Activated B cell treated with CpG ODN at 0.5 μM for 24 hours (primary cell): Measurements from ENCODE around the gene GHRL. TPM values are rescaled to one million over a fixed set of nuclear protein-coding genes. Genes with fewer than 3 reads are reported as not detected.

Experiments
- ATAC-seq: fragments of 200-7000 bp; cut with Tn5 transposase; one replicate; pipeline ENCODE4 v1.10.0; 2021; ENCODE audit warnings: low read depth, mild to moderate bottlenecking, moderate library complexity
- CTCF ChIA-PET: fragments of 350-600 bp; sonication (Branson Sonifier 250); formaldehyde crosslinking; loops from one replicate; lab custom pipeline; 2021; ENCODE audit warnings: antibody characterized with exemption; lab: Charles Lee
- POLR2A ChIA-PET: fragments of 350-600 bp; sonication (Branson Sonifier 250); formaldehyde crosslinking; loops from one replicate; lab custom pipeline; 2021; ENCODE audit warnings: antibody characterized with exemption; lab: Charles Lee
- DNase-seq: peaks from one replicate; pipeline ENCODE4 v3.0.0; 2022
- H3K27ac Mint-ChIP-seq: one replicate; pipeline ENCODE4 v1.8.0; 2020; ENCODE audit warnings: mixed read lengths
- H3K27me3 Mint-ChIP-seq: one replicate; pipeline ENCODE4 v1.8.0; 2021; ENCODE audit warnings: mixed read lengths
- H3K36me3 Mint-ChIP-seq: one replicate; pipeline ENCODE4 v1.8.0; 2021; ENCODE audit warnings: low read depth, mixed read lengths
- H3K4me1 Mint-ChIP-seq: one replicate; pipeline ENCODE4 v1.8.0; 2021; ENCODE audit warnings: mixed read lengths
- H3K4me3 Mint-ChIP-seq: one replicate; pipeline ENCODE4 v1.8.0; 2020; ENCODE audit warnings: mild to moderate bottlenecking, mixed read lengths
- H3K9me3 Mint-ChIP-seq: one replicate; pipeline ENCODE4 v1.8.0; 2020; ENCODE audit warnings: mixed read lengths
- intact Hi-C: fragments of 100-400 bp; cut with micrococcal nuclease; formaldehyde crosslinking; loops from one replicate; pipeline ENCODE4 v1.15.1; 2024
- total RNA-seq: library from RNA; stranded (reverse); gene quantifications from 2 replicates; pipeline ENCODE4 v1.2.3, GENCODE V29; 2022
- TF ChIP-seq, protein P1 (sequence below): fragments of 200-600 bp; IDR thresholded peaks from one replicate; pipeline ENCODE4 v1.8.0; 2022; ENCODE audit warnings: antibody characterized with exemption, mild to moderate bottlenecking

GHRL gene
- total RNA-seq, 1 donor from 2014 or later = 2.8 TPM

DNA sequence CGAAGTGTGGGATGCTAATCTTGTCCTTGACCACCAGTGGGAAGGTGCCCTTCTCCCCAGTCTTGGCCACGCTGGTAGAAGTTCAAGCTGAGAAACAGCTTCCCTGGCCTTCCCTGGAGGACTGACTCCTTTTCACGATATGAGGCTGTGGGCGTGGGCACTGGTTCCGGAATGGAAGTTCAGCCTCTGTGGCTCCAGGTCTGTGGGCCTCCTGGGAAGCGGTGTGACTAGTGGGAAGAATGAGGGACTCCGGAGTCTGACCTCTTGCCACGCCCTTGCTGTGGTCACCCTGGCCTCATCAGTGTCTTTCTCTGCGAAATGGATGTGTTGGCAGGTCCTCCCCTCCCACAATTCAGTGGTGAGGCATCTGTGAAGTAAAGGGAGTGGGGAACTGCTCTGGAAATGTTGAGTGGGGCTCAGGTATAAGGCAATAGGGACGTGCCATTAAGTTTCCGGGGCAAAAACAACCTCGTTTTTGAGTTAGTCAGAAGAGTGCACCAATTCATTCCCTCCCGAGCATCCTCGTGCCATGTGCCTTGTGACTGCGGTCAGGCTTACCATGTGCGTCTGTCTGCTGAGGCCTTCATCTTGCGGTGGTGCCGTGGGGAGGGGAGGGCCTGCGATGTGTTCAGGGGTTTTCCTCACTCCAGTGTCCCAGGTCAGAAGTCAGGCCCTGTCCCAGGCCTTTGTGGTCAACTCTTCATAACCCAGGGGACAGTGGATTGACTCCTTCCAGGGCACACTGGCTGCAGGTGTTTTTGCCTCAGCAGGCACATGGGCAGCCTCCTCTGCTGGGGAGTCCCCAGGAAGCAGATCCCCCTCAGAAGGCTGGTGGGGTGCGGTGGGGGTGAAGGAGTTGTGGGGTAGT, 40.0 kb upstream of the GHRL start:
- TF ChIP-seq, protein P1, sequence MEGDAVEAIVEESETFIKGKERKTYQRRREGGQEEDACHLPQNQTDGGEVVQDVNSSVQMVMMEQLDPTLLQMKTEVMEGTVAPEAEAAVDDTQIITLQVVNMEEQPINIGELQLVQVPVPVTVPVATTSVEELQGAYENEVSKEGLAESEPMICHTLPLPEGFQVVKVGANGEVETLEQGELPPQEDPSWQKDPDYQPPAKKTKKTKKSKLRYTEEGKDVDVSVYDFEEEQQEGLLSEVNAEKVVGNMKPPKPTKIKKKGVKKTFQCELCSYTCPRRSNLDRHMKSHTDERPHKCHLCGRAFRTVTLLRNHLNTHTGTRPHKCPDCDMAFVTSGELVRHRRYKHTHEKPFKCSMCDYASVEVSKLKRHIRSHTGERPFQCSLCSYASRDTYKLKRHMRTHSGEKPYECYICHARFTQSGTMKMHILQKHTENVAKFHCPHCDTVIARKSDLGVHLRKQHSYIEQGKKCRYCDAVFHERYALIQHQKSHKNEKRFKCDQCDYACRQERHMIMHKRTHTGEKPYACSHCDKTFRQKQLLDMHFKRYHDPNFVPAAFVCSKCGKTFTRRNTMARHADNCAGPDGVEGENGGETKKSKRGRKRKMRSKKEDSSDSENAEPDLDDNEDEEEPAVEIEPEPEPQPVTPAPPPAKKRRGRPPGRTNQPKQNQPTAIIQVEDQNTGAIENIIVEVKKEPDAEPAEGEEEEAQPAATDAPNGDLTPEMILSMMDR = no peak
- H3K27ac Mint-ChIP-seq = no peak overlapping the region

DNA sequence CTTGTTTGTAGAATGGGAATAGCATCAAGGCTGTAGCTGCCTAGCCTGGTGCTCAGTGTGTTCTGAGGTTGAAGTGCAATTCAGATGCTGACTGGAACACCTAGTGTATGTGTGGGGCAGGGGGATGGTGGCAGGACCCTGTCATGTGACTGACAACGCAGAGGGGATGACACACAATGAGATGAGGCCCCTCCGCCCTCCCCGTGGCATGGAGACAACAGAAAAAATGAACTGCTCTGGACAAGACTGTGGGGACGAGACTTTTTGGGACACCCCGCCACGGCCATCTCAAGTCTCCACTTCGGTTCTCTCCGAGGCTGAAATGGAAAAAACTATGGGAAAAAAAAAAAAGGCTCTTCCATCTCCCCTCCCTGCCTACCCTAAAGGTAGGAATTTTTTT, 38.6 kb upstream of the GHRL start:
- no peak for ATAC-seq
- H3K27ac Mint-ChIP-seq = no peak overlapping the region
- CTCF ChIA-PET = no interaction called here
- H3K27me3 Mint-ChIP-seq = peaks cover 23% of the 10 kb centered on the region
- H3K9me3 Mint-ChIP-seq = no peaks in the 10 kb centered on the region
- H3K36me3 Mint-ChIP-seq = no peaks in the 10 kb centered on the region
- POLR2A ChIA-PET = no interaction called here
- intact Hi-C loops = no loop called here
- H3K4me1 Mint-ChIP-seq = peaks cover 23% of the 10 kb centered on the region
- TF ChIP-seq, protein P1 = no peak
- no peak overlapping the region for H3K4me3 Mint-ChIP-seq
- DNase-seq = no peak

More for the DNA sequence above, 40.0 kb upstream of the GHRL start:
- ChIA-PET CTCF (no interaction called here), POLR2A (no interaction called here)
- Mint-ChIP-seq H3K4me3 (no peak overlapping the region), H3K4me1 (peaks cover 23% of the 10 kb centered on the region), H3K27me3 (peaks cover 15% of the 10 kb centered on the region), H3K36me3 (no peaks in the 10 kb centered on the region), H3K9me3 (no peaks in the 10 kb centered on the region)
- intact Hi-C loops = no loop called here
- ATAC-seq (peak; percentile 37), DNase-seq (no peak)

DNA sequence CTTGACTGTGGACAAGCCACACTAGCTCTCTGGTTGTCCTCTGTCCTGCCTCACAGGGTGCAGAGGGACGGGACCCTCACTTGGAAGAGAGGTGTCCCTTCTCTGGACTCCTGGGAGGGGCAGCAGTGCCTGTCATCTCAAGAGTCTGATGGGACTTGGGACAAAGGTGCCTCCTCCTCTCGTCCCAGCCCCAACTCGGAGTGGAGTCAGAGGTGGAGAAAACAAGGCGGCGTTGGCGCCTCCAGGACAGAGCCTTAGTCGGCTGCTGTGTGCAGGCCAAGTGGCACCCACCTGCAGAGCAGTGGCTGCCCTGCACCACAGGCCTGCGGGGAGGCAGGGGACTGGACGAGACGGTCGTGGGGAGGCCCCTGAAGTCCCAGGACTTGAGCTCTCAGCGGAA, 37.6 kb upstream of the GHRL start:
- intact Hi-C loops = no loop called here
- H3K27me3 Mint-ChIP-seq = peaks cover 27% of the 10 kb centered on the region
- no peak overlapping the region for H3K27ac Mint-ChIP-seq
- ChIA-PET POLR2A (no interaction called here), CTCF (no interaction called here)
- H3K4me3 Mint-ChIP-seq = no peak overlapping the region
- DNase-seq (no peak), ATAC-seq (no peak)
- no peaks in the 10 kb centered on the region for H3K36me3 Mint-ChIP-seq
- no peaks in the 10 kb centered on the region for H3K9me3 Mint-ChIP-seq
- H3K4me1 Mint-ChIP-seq = peaks cover 23% of the 10 kb centered on the region
- TF ChIP-seq, protein P1 = no peak

DNA sequence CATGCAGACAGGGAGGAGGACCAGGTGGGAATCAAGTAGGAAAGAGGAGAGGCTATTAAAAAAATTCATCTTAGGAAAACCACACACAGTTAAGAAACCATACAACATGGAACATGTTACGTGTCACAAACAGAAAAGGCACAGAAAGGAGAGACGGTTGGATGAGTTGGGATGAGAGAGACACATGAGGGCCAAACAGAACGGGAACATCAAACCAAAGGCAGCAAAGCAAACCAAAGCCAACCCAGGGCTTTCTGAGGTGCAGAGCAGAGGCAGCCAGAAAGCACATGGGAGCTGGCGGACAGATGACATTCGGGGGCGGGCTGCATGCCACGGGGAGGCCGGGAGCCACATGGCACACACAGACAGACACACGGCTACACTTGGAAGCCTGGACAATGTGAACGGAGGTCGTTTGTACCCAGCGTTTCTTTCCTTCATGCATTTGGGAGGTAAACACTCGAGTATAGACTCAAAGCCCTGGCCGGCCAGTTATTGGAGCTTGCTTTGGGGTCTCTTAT, 36.8 kb upstream of the GHRL start:
- no peak for ATAC-seq
- no peak overlapping the region for H3K4me3 Mint-ChIP-seq
- ChIA-PET CTCF (no interaction called here), POLR2A (no interaction called here)
- peaks cover 27% of the 10 kb centered on the region for H3K27me3 Mint-ChIP-seq
- intact Hi-C loops = loop anchor here (10.0 kb wide), 1 partner anchor 535 kb away; the partner anchor contains the start of genes ARPC4 and TADA3
- peaks cover 23% of the 10 kb centered on the region for H3K4me1 Mint-ChIP-seq
- no peaks in the 10 kb centered on the region for H3K36me3 Mint-ChIP-seq
- H3K9me3 Mint-ChIP-seq = no peaks in the 10 kb centered on the region
- no peak overlapping the region for H3K27ac Mint-ChIP-seq
- no peak for DNase-seq
- TF ChIP-seq, protein P1 = no peak

DNA sequence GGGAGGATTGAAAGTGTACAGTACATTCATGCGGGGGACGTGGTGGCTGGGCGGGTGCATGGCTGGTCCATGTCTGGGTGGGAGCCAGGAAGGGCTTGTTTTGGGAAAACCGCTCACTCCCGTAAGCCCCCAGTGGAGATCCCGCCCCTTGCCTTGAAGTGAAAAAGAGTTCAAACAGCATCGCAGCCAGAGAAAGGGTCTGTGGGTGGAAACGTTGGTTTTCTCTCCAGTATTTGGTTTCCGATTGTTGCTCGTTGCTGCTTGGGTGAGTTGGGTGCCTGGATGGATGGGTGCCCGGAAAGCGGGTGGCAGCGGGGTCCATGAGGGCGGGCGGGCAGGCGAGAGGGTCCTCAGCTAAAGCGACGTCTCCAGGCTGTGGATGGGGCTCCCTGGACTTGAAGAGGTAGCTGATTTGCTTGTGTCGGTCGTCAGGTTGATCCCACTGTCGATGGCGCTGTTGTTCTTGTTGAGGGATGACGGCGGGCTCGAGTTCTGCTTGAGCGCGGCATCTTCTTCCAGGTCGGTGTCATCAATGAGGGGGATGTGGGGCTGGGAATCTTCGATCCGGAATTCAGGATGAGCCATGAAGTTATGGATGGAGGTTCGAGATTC, 35.8 kb upstream of the GHRL start:
- no peak overlapping the region for H3K27ac Mint-ChIP-seq

More for the DNA sequence above, 35.8 kb upstream of the GHRL start:
- ChIA-PET CTCF (no interaction called here), POLR2A (no interaction called here)
- Mint-ChIP-seq H3K27me3 (peaks cover 27% of the 10 kb centered on the region), H3K4me1 (peaks cover 18% of the 10 kb centered on the region), H3K4me3 (no peak overlapping the region), H3K9me3 (no peaks in the 10 kb centered on the region), H3K36me3 (no peaks in the 10 kb centered on the region)
- ATAC-seq (no peak), DNase-seq (no peak)
- intact Hi-C loops = loop anchor here (10.0 kb wide), 1 partner anchor 534 kb away; the partner anchor contains the start of genes ARPC4 and TADA3
- TF ChIP-seq, protein P1 = no peak
